Activated T-cell treated with anti-CD3 and anti-CD28 coated beads, Interleukin-2, amount 50 U/mL, for 48 hours (primary cell): Measurements from ENCODE around the gene RNASE1.
A peak's percentile ranks its signal among the peaks of the same experiment; 100 is the strongest.
"Not testable (repeated sequence)": the region's sequence is repeated elsewhere in the genome, so short reads cannot be mapped to it uniquely, and the experiment has no call there.

Experiments used
- DNase-seq, 2 experiments: peaks; one replicate each; pipeline ENCODE4 v3.0.0-alpha.2; 2020

The RNASE1 gene

GRCh38 chr14:20769421-20769820, 33.2 kb downstream of the RNASE1 start:
- no peak for DNase-seq

- no peak for DNase-seq
Measured at GRCh38 chr14:20768593-20768892, 34.1 kb downstream of the RNASE1 start.

- no peak for DNase-seq
Measured at GRCh38 chr14:20760950-20761349, 41.7 kb downstream of the RNASE1 start.

- not testable (repeated sequence) for DNase-seq
Measured at GRCh38 chr14:20759465-20759864, 43.2 kb downstream of the RNASE1 start.

GRCh38 chr14:20757965-20758364, 44.7 kb downstream of the RNASE1 start:
- peak; percentile 24 to 36 for DNase-seq

- DNase-seq = no peak
Measured at GRCh38 chr14:20755037-20755436, 47.6 kb downstream of the RNASE1 start.

GRCh38 chr14:20754308-20754707, 48.3 kb downstream of the RNASE1 start:
- DNase-seq = no peak

GRCh38 chr14:20751963-20752562, 50.6 kb downstream of the RNASE1 start:
- no peak for DNase-seq
